Trophoblast cell (in vitro differentiated cells and primary cell): Measurements from ENCODE around the gene TRIM16.
"Not testable (repeated sequence)": the region's sequence is repeated elsewhere in the genome, so short reads cannot be mapped to it uniquely, and the experiment has no call there.

Source experiments
- DNase-seq, 2 donors: peaks; one replicate each; pipeline ENCODE4 v3.0.0-alpha.2; 2016
- H2AFZ ChIP-seq: 2 replicates; pipeline ENCODE4 v1.6.1; 2013; ENCODE audit warnings: low read length, moderate library complexity, mild to moderate bottlenecking; ENCODE audit not compliant: insufficient read depth, poor library complexity
- H2AK5ac ChIP-seq: 2 replicates; pipeline ENCODE4 v1.6.1; 2013; ENCODE audit warnings: mild to moderate bottlenecking, low read length
- H2BK120ac ChIP-seq: 2 replicates; pipeline ENCODE4 v1.6.1; 2013; ENCODE audit warnings: low read length, mild to moderate bottlenecking, moderate library complexity; ENCODE audit not compliant: insufficient read depth, poor library complexity
- H2BK12ac ChIP-seq: 2 replicates; pipeline ENCODE4 v1.6.1; 2013; ENCODE audit warnings: mild to moderate bottlenecking, low read length, moderate library complexity
- H2BK5ac ChIP-seq: 2 replicates; pipeline ENCODE4 v1.6.1; 2013; ENCODE audit warnings: low read length, low read depth, moderate library complexity, mild to moderate bottlenecking; ENCODE audit not compliant: poor library complexity
- H3K14ac ChIP-seq: 2 replicates; pipeline ENCODE4 v1.6.1; 2013; ENCODE audit warnings: mild to moderate bottlenecking, low read length
- H3K18ac ChIP-seq: 2 replicates; pipeline ENCODE4 v1.6.1; 2013; ENCODE audit warnings: mild to moderate bottlenecking, low read length
- H3K23ac ChIP-seq: 2 replicates; pipeline ENCODE4 v1.6.1; 2013; ENCODE audit warnings: low read length
- H3K27ac ChIP-seq: 2 replicates; pipeline ENCODE4 v1.5.1; 2013; ENCODE audit warnings: low read depth, mild to moderate bottlenecking, inconsistent platforms, low read length, moderate library complexity
- H3K27me3 ChIP-seq: 2 replicates; pipeline ENCODE4 v1.6.1; 2013; ENCODE audit warnings: inconsistent platforms, mild to moderate bottlenecking, low read length, moderate library complexity; ENCODE audit not compliant: insufficient read depth
- H3K36me3 ChIP-seq, 2 experiments: 1 replicate in 1 of 2; 2 replicates in 1 of 2; pipeline ENCODE4 v1.6.1; 2013; ENCODE audit warnings: low read length in 2 of 2, mild to moderate bottlenecking in 2 of 2, moderate library complexity in 1 of 2; ENCODE audit not compliant: insufficient read depth in 2 of 2, control insufficient read depth in 1 of 2
- H3K4ac ChIP-seq: 2 replicates; pipeline ENCODE4 v1.6.1; 2013; ENCODE audit warnings: low read depth, mild to moderate bottlenecking, low read length, moderate library complexity
- H3K4me1 ChIP-seq, 2 experiments: 1 replicate in 1 of 2; 2 replicates in 1 of 2; pipeline ENCODE4 v1.6.1; 2013; ENCODE audit warnings: low read length in 2 of 2, mild to moderate bottlenecking in 2 of 2, moderate library complexity in 1 of 2; ENCODE audit not compliant: insufficient read depth in 2 of 2, control insufficient read depth in 1 of 2
- H3K4me2 ChIP-seq: 2 replicates; pipeline ENCODE4 v1.6.1; 2013; ENCODE audit warnings: inconsistent platforms, mild to moderate bottlenecking, low read length, moderate library complexity
- H3K4me3 ChIP-seq: 2 replicates; pipeline ENCODE4 v1.5.1; 2013; ENCODE audit warnings: mild to moderate bottlenecking, low read depth, low read length, inconsistent platforms
- H3K79me1 ChIP-seq: one replicate; pipeline ENCODE4 v1.6.1; 2013; ENCODE audit warnings: low read length
- H3K79me2 ChIP-seq: 2 replicates; pipeline ENCODE4 v1.6.1; 2013; ENCODE audit warnings: low read length, mild to moderate bottlenecking; ENCODE audit not compliant: control insufficient read depth, insufficient read depth, poor library complexity
- H3K9ac ChIP-seq: 2 replicates; pipeline ENCODE4 v1.6.1; 2013; ENCODE audit warnings: mild to moderate bottlenecking, low read length
- H3K9me3 ChIP-seq: 2 replicates; pipeline ENCODE4 v1.6.1; 2013; ENCODE audit warnings: low read depth, mild to moderate bottlenecking, control low read depth, inconsistent platforms, low read length; ENCODE audit not compliant: insufficient read depth
- H4K12ac ChIP-seq: 2 replicates; pipeline ENCODE4 v1.6.1; 2013; ENCODE audit warnings: low read depth, mild to moderate bottlenecking, low read length, moderate library complexity
- H4K8ac ChIP-seq: 2 replicates; pipeline ENCODE4 v1.6.1; 2013; ENCODE audit warnings: low read depth, mild to moderate bottlenecking, low read length, moderate library complexity
- H4K91ac ChIP-seq: one replicate; pipeline ENCODE4 v1.6.1; 2013; ENCODE audit warnings: low read depth, mild to moderate bottlenecking, low read length, moderate library complexity
- WGBS: extraction: QIAGEN DNeasy Blood & Tissue Kit; methylation state at CpG from one replicate; pipeline ENCODE4 v1.1.7; 2013; ENCODE audit warnings: missing lambda C conversion rate; ENCODE audit not compliant: insufficient read length, insufficient coverage; ENCODE audit errors: extremely low coverage; 5-methylcytosine and 5-hydroxymethylcytosine counted together

Gene TRIM16

GRCh38 chr17:15592960-15593359 lies 91.2 kb downstream of the TRIM16 start:
- H3K79me2 ChIP-seq, H3K9ac ChIP-seq, H3K79me1 ChIP-seq, H3K23ac ChIP-seq, H2BK5ac ChIP-seq, H3K9me3 ChIP-seq, H3K36me3 ChIP-seq, H2AK5ac ChIP-seq, H3K4me1 ChIP-seq, H3K4ac ChIP-seq, H3K4me2 ChIP-seq, H4K12ac ChIP-seq, H3K14ac ChIP-seq, DNase-seq, H3K27ac ChIP-seq, H2AFZ ChIP-seq, H3K4me3 ChIP-seq, H2BK12ac ChIP-seq, H4K91ac ChIP-seq, H3K27me3 ChIP-seq, H3K18ac ChIP-seq, H4K8ac ChIP-seq, H2BK120ac ChIP-seq: not testable (repeated sequence)
- WGBS: no CpG with 5 or more reads among the region's 8 CpGs

- not testable (repeated sequence) for H3K36me3 ChIP-seq, H3K18ac ChIP-seq, H3K9me3 ChIP-seq, H3K4me3 ChIP-seq, H4K8ac ChIP-seq, H3K79me2 ChIP-seq, H3K14ac ChIP-seq, H4K91ac ChIP-seq, H3K4me1 ChIP-seq, H2BK5ac ChIP-seq, DNase-seq, H2AK5ac ChIP-seq, H3K4me2 ChIP-seq, H3K79me1 ChIP-seq, H3K9ac ChIP-seq, H3K23ac ChIP-seq, H4K12ac ChIP-seq, H3K4ac ChIP-seq, H3K27me3 ChIP-seq, H2BK120ac ChIP-seq, H3K27ac ChIP-seq, H2AFZ ChIP-seq, H2BK12ac ChIP-seq
- no CpG with 5 or more reads among the region's 5 CpGs for WGBS
Measured at GRCh38 chr17:15591986-15592385, 92.1 kb downstream of the TRIM16 start.

- not testable (repeated sequence) for H3K9ac ChIP-seq, H2BK12ac ChIP-seq, H2AFZ ChIP-seq, H4K8ac ChIP-seq, H3K4me3 ChIP-seq, H2BK120ac ChIP-seq, H2AK5ac ChIP-seq, H3K4me1 ChIP-seq, H3K14ac ChIP-seq, H3K79me2 ChIP-seq, H2BK5ac ChIP-seq, H3K27ac ChIP-seq, H4K91ac ChIP-seq, H3K4me2 ChIP-seq, H3K18ac ChIP-seq, H3K27me3 ChIP-seq, H3K23ac ChIP-seq, H3K79me1 ChIP-seq, DNase-seq, H3K9me3 ChIP-seq, H4K12ac ChIP-seq, H3K36me3 ChIP-seq, H3K4ac ChIP-seq
- no CpG with 5 or more reads among the region's 1 CpG for WGBS
Measured at GRCh38 chr17:15590844-15591243, 93.3 kb downstream of the TRIM16 start.

GRCh38 chr17:15589544-15590536 lies 94.3 kb downstream of the TRIM16 start:
- H4K12ac ChIP-seq, H3K9ac ChIP-seq, H3K9me3 ChIP-seq, H3K27ac ChIP-seq, H3K36me3 ChIP-seq, H3K4ac ChIP-seq, H2BK120ac ChIP-seq, DNase-seq, H3K4me1 ChIP-seq, H4K91ac ChIP-seq, H3K14ac ChIP-seq, H3K4me2 ChIP-seq, H2BK5ac ChIP-seq, H2BK12ac ChIP-seq, H3K79me1 ChIP-seq, H3K23ac ChIP-seq, H3K18ac ChIP-seq, H4K8ac ChIP-seq, H3K27me3 ChIP-seq, H2AFZ ChIP-seq, H3K79me2 ChIP-seq, H3K4me3 ChIP-seq, H2AK5ac ChIP-seq: not testable (repeated sequence)
- no CpG with 5 or more reads among the region's 17 CpGs for WGBS
